Hematopoietic multipotent progenitor cell treated with erythropoietin and hydrocortisone succinate and interleukin-3 and kit ligand, for 8 days (in vitro differentiated cells): ENCODE measurements around the gene FIBP.

Experiments used
- DNase-seq: peaks from one replicate; pipeline ENCODE4 v3.0.0-alpha.2; 2015

The FIBP gene

DNA sequence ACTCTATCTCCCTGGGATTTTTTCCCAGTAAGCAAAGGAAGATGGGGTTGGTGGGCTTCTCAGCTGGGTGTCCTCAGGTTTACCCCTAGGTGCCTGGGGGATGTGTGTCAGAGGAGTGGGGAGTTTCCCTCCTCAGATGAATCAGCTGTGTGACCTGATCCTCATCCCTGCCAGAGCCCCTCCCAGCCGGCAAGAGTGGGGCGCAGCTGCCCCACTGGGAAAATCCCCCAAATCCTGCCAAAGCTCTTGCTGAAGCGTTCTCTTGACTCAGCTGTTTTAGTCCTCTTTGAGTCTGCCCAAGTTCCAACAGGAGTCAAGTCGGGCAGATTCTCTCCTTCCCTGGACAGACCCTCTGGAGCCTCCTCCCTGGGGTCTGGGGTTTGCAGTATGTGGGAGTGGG is 24.6 kb upstream of the FIBP start:
- no peak for DNase-seq

GRCh38 chr11:65911682-65912568 is 23.7 kb upstream of the FIBP start:
- DNase-seq, result peak; percentile 58

DNA sequence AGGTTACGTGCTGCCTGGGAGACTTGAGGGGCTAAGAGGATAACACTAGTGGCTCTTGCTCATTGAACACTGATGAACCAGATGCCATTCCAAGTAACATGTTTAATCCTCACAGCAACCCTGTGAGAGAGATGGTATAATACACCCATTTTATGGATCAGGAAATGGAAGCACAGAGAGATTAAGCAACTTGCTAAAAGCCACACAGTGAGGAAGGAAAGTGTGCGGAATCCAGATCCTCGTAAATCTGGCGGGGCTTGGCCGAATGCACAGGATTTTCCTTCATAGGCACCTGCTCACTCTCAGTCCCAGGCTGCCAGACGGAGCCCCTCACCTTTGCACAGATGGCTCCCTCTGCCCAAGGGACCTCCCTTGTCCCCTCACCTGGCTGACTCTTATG is 19.6 kb upstream of the FIBP start:
- DNase-seq, result no peak

DNA sequence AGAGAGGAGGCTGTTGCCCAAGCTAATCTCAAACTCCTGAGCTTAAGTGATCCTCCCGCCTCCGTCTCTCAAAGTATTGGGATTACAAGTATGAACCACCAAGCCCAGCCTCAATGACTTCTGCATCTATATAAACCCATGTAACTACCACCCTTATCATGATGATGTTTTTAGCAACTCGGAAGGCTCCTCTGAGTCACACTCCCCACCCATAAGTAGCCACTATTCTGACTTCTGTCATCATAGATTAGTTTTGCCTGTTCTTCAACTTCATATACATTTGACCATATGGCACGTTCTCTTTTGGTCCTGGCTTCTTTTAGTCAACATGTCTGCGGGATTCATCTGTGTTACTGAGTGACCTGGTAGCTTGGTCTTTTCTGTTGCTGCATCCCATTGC is 18.3 kb upstream of the FIBP start:
- DNase-seq, result peak; percentile 89

DNA sequence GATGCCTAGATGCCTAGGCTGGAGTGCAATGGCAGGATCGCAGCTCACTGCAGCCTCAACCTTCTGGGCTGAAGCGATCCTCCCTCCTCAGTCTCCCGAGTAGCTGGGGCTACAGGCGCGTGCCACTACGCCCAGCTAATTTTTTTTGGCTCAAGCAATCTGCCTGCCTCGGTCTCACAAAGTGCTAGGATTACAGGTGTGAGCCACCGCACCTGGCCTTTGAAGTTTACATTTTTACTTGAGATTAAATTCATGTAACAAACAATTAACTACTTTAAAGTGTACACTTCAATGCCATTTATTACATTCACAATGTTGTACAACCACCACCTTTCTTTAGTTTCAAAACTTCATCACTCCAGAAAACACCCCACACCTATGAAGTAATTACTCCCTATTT is 15.4 kb upstream of the FIBP start:
- no peak for DNase-seq

- no peak for DNase-seq
These were observed 14.8 kb upstream of the FIBP start for GRCh38 chr11:65903068-65903481.

DNA sequence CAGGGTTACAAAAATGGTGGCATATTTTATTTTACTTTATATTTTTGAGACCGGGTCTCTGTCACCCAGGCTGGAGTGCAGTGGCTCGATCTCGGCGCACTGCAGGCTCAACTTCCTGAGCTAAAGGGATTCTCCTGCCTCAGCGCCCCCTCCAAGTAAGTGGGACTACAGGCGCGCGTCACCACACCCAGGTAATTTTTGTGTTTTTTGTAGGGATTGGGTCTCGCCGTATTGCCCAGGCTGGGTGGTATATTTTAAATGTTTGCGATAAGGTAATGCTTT is 12.6 kb upstream of the FIBP start:
- DNase-seq, result no peak

GRCh38 chr11:65900125-65900898 is 12.0 kb upstream of the FIBP start, which contains the start of gene FOSL1:
Gene FOSL1 (minus strand): TSS chr11:65900388. CDS start chr11:65900339, 49 bp downstream.
- peak; percentile 91 for DNase-seq

- DNase-seq, result peak; percentile 73
These were observed 11.3 kb upstream of the FIBP start for GRCh38 chr11:65899356-65900124.

DNA sequence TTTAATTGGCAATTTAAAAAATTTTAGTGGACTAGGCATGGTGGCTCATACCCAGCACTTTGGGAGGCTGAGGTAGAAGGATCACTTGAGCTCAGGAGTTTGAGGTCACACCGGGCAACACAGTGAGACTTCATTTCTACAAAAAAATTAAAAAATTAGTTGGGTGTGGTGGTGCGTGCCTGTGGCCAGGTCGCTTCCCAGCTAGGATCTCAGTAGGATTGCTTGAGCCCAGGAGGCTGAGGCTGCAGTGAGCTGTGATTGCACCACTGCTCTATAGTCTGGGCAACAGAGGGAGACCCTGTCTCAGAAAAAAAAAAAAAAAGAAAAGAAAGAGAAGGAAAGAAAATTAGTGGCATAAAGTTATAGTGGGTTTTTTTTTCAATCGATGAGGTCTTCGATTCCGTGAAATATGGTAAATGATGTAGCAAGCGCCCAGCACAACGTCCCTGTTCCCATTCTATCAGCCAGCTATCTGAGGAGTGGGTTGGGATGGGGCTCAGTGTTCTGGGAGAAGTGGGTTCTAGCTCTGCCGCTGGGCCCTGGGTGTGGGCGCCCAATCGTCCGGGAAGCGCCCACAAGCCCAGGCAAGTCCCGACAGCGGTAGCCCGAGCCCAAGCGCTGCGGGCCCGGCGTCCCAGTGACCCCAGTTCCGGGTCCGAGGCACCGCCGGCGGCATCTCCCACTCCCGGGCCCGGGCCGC is 10.5 kb upstream of the FIBP start:
- DNase-seq, result peak; percentile 26

- DNase-seq, result no peak
These were observed 8.8 kb upstream of the FIBP start for GRCh38 chr11:65897020-65897471.

DNA sequence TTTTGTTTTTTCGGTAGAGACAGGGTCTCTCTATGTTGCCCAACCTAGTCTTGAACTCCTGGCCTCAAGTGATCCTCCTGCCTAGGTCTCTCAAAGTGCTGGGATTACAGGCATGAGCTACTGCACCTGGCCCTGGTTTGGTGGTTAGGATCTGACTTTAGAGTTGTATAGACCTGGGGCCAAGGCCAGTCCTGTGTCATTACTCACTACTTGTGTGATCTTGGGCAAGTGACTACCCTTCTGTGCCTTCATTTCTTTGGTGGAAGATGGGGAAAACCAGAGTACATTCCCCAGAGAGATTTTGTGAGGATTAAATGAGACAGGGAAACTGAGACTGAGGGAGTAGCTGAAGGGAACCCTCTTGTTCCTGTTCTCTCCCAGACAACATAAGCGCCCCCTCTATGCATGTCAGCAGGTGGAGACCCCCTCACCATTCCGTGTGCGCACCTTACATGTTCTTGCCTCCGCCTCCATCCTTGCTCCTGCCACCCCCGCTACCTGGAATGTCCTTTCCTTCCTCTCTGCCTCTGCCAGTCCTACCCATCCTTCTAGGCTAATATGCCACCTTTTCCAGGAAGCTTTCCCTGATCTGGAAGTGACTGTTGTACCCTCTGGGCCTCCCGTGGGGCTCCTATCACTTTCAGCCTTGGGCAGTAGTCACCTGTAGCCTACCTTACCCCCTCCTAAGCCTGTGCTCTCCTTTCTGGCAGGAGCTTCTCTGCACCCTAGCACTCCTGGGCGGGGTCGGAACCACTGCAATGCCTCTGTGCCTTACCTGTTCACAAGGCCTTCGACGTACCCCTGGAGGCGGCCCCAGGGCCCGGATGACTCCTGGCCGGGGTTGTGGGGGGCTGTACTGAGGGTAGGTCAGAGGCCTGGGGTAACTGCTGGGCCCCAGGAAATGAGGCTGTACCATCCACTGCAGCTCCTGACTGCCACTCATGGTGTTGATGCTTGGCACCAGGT is 8.0 kb upstream of the FIBP start:
- DNase-seq, result no peak

DNA sequence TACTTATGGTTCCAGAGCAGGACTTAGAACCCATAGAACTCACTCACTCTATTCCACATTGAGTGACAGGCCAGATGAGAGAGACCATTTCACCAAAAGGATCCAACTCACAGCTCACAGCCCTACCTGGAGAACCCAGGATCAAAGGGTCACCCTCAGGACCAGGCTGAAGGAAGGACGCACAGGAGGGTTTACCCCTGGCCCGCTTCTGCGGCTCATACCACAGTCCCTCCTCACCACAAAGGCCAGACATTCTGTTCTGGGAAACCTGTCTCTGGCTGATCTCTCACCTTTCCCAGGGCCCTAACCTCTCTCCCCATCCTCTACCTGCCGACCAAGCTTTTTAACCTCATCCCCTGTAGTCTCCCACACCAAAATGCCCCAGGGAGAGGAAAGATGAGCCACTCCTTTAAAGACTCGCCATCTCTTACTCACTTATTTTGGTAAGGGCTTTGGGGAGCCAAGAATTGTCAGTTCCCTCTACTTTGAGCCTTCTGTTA is 7.3 kb upstream of the FIBP start:
- no peak for DNase-seq

DNA sequence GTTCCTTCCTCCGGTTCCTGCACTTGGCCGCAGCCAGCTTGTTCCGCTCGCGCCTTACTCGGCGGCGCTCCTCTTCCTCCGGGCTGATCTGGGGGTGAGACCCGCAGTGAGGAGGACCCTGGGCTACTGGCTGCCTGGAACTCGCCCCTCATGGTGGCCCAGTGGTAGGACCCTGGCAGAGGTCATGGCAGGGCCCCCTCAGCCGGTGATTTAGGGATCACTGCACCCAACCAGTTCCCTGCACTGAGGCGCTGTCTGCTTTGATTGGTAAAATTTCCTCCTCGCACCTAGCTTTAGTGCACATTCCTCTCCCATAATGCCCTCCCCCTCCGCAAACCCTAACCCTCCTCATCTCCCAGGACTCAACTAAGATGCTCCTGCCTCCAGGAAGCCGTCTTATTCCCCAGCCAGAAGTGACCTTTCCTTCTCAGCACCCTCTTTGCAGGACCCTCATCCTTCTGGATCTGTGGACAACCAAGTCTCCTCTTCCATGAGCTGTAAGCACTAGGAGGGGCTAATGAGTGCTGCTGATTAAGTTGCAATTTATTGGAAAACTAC is 5.8 kb upstream of the FIBP start:
- no peak for DNase-seq

DNA sequence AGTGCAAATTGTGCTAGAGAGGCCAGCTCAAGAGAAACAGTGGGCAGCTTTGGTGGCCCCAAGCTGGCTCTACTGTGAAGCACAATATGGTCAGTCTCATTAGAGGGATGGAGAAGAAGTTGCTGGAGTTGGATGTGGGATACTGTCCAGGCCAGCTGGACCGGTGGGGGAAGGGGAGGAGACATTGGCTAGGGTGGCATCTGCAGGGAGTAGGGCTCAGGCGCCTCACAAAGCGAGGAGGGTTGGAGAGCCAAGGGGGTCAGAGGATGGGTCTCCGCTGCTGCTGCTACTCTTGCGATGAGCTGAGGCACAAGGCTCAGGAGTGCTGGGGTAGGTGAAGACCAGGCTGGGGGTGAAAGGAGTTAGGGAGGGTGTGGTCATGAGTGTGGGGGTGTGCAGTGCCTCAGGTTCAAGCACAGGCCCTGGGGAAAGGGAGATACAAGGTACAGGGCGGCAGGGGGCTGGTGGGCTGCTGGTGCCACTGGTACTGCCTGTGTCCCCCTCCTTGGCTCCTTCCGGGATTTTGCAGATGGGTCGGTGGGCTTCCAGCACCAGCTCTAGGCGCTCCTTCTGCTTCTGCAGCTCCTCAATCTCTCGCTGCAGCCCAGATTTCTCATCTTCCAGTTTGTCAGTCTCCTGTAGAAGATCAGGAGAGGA is 4.5 kb upstream of the FIBP start:
- DNase-seq, result no peak

GRCh38 chr11:65892137-65892540 is 3.9 kb upstream of the FIBP start:
- DNase-seq, result peak; percentile 39

DNA sequence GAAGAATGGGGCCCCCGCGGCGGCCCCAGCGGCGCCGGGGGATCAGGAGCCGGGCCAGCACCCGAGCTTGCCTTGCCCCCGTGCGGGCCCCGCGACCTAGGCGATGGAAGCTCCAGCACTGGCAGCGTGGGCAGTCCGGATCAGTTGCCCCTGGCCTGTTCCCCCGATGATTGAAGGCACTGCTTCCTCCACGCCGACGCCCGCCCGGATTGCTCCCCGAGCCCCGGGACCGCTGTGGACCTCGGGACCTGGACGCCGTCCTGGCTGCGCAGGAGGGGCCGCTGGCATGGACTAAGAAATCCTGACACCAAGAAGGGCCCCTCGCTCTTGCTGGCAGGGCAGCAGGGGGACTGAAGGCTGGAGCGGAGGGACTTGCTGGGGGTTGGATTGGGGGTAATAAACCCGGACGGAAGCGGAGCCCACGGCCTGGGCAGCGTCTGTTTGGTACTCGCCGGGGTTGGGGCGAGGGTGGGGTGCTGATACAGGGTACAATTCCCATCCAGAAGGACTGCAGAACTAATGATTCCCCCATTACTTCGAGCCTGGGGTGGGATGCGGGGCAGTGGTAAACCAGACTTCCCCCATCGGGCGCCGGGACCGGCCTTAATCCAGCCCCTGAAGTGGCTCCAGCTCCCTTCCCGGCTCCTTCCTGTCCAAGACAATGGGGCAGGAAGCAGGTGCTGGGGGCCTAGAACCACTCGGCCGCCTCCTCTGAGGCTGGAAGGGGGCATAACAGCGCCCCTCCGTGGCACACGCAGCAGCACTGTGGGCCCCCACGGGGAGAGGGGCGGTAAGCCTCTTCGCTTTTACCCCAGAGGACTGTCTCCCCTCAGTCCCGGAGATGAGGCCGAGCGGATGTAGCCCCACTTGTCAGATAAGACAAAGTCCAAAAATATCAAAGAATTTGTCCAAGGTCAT is 3.2 kb upstream of the FIBP start:
- peak; percentile 57 for DNase-seq

DNA sequence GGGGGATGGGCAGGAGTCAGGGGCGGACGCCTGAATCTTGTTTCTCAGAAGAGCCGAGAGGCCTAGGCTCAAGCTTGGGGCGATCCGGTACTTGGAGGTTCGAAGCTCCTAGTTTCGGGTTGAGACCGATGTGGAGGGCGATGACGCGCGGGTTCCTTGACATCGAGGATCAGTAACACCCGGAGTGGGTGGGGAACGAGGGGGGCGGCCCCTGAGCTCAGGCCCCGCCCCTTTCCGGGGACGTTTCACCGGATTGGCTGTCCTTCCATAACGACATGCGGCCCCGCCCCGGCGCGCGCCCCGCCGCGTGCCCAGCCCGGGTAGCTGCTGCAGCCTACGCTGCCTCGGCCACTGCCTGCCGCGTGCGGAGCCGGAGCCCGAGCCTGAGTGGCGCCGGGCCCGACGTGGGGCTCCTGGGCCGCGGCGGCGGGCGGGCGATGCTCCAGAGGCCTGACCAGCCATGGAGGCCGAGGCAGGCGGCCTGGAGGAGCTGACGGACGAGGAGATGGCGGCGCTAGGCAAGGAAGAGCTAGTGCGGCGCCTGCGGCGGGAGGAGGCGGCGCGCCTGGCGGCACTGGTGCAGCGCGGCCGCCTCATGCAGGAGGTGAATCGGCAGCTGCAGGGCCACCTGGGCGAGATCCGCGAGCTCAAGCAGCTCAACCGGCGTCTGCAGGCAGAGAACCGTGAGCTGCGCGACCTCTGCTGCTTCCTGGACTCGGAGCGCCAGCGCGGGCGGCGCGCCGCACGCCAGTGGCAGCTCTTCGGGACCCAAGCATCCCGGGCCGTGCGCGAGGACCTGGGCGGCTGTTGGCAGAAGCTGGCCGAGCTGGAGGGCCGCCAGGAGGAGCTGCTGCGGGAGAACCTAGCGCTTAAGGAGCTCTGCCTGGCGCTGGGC is 2.3 kb upstream of the FIBP start, which contains the start of gene CCDC85B:
TSS of gene CCDC85B (plus strand) at position 350 of the 895 bp plus-strand sequence. CDS start at position 461, 111 bp downstream.
- peak; percentile 94 for DNase-seq
